ENCODE measurements around the gene ARHGAP15. TPM values are rescaled to one million over a fixed set of nuclear protein-coding genes. Genes with fewer than 3 reads are reported as not detected.

ARHGAP15 gene
- total RNA-seq, 1 experiment from 2014 or later, result 0.42 TPM

- ATAC-seq, result no peak
- RAD21 ChIA-PET (ENCODE audit: low non-redundant PET in 1 of 2, low total read pairs in 2 of 2, uncharacterized antibody in 2 of 2, unreplicated experiment in 2 of 2), result no interaction called here
Measured at GRCh38 chr2:143085125-143085784, 44.0 kb upstream of the ARHGAP15 start.

More at GRCh38 chr2:143085125-143085784, 44.0 kb upstream of the ARHGAP15 start:
- Histone ChIP-seq H3K27ac (ENCODE audit: low read depth, low read length) (no peak overlapping the region), H3K79me2 (ENCODE audit: insufficient read depth, low read length) (no peaks in the 10 kb centered on the region), H3K4me2 (ENCODE audit: low read length) (no peak overlapping the region), H3K9me3 (ENCODE audit: control insufficient read depth in 1 of 2, insufficient read depth in 1 of 2, low read depth in 1 of 2, low read length in 2 of 2) (no peaks in the 10 kb centered on the region), H3K9me2 (ENCODE audit: insufficient read depth) (no peaks in the 10 kb centered on the region), H3K27me3 (ENCODE audit: insufficient read depth, low read length) (no peaks in the 10 kb centered on the region), H2AFZ (ENCODE audit: low read depth, low read length, poor library complexity, severe bottlenecking) (no peak overlapping the region), H3K36me3 (ENCODE audit: control insufficient read depth in 1 of 2, insufficient read depth in 2 of 2, low read length in 2 of 2) (no peaks in the 10 kb centered on the region), H3K4me1 (ENCODE audit: control insufficient read depth in 1 of 2, insufficient read depth in 2 of 2, low read length in 2 of 2) (no peaks in the 10 kb centered on the region), H3K4me3 (replicated peaks in 1 of 2; ENCODE audit: low read depth in 1 of 2, low read length in 2 of 2) (no peak overlapping the region), H4K20me1 (ENCODE audit: insufficient read depth) (no peaks in the 10 kb centered on the region), H3K9ac (ENCODE audit: low read length) (no peak overlapping the region)
- intact Hi-C loops (cut with micrococcal nuclease), result no loop called here
- TF ChIP-seq POLR2A (IDR thresholded peaks at IDR 0.05; ENCODE audit: borderline replicate concordance, extremely low read depth, insufficient read depth, insufficient read length) (no peak), YY1 (IDR thresholded peaks at IDR 0.05; ENCODE audit: extremely low read depth, insufficient replicate concordance, low read depth, low read length) (no peak), REST (IDR thresholded peaks at IDR 0.05; ENCODE audit: low read depth) (no peak), MAX (IDR thresholded peaks at IDR 0.05) (no peak), EZH2 (IDR thresholded peaks at IDR 0.05) (no peak), RAD21 (IDR thresholded peaks at IDR 0.05; ENCODE audit: low read depth) (no peak), TCF7L2 (IDR thresholded peaks at IDR 0.05; ENCODE audit: borderline replicate concordance, extremely low read depth, insufficient read depth, insufficient read length) (no peak), ATF3 (IDR thresholded peaks at IDR 0.05) (no peak), SIN3A (IDR thresholded peaks at IDR 0.05; ENCODE audit: low read depth) (no peak), JUND (IDR thresholded peaks at IDR 0.05) (no peak), CEBPB (IDR thresholded peaks at IDR 0.05; ENCODE audit: low read depth) (no peak), POLR2AphosphoS5 (IDR thresholded peaks at IDR 0.05; ENCODE audit: low read depth, low read length) (no peak), CTCF (IDR thresholded peaks at IDR 0.05 in 2 of 3, conservative IDR thresholded peaks at IDR 0.05 in 1 of 3; ENCODE audit: borderline replicate concordance in 1 of 3, insufficient read depth in 1 of 3, low read depth in 2 of 3, low read length in 2 of 3) (no peak), SP1 (IDR thresholded peaks at IDR 0.05; ENCODE audit: low read depth) (no peak), ZNF274 (IDR thresholded peaks at IDR 0.05; ENCODE audit: low read depth, low read length) (no peak), EGR1 (IDR thresholded peaks at IDR 0.05; ENCODE audit: low read depth) (no peak), ELF1 (IDR thresholded peaks at IDR 0.05; ENCODE audit: borderline replicate concordance, low read depth) (no peak), ZFX (IDR thresholded peaks at IDR 0.05) (no peak), CBX3 (IDR thresholded peaks at IDR 0.05; ENCODE audit: low read depth) (no peak)
- ChIA-PET POLR2A (no interaction called here), CTCF (no interaction called here)
- BruUV-seq (replicated peaks), result no TSS peak
- DNase-seq (ENCODE audit: low read depth, low spot score), result no peak
